DOHH2 (cell line): ENCODE results near the gene CNTN5.

Source experiments
- EZH2phosphoT487 ChIP-seq: fragments of 200-600 bp; sonication (generic); IDR thresholded peaks from 2 replicates; pipeline ENCODE4 v1.6.1; 2017; ENCODE audit warnings: borderline replicate concordance, mild to moderate bottlenecking, antibody characterized with exemption, low read length, moderate library complexity, mixed read lengths
- TF ChIP-seq, protein P1 (sequence below): fragments of 200-600 bp; sonication (generic); IDR thresholded peaks from one replicate; pipeline ENCODE4 v1.5.1; 2014; ENCODE audit warnings: antibody characterized with exemption, mild to moderate bottlenecking, low read depth, low read length; ENCODE audit not compliant: poor library complexity, severe bottlenecking

- TF ChIP-seq, protein P1, sequence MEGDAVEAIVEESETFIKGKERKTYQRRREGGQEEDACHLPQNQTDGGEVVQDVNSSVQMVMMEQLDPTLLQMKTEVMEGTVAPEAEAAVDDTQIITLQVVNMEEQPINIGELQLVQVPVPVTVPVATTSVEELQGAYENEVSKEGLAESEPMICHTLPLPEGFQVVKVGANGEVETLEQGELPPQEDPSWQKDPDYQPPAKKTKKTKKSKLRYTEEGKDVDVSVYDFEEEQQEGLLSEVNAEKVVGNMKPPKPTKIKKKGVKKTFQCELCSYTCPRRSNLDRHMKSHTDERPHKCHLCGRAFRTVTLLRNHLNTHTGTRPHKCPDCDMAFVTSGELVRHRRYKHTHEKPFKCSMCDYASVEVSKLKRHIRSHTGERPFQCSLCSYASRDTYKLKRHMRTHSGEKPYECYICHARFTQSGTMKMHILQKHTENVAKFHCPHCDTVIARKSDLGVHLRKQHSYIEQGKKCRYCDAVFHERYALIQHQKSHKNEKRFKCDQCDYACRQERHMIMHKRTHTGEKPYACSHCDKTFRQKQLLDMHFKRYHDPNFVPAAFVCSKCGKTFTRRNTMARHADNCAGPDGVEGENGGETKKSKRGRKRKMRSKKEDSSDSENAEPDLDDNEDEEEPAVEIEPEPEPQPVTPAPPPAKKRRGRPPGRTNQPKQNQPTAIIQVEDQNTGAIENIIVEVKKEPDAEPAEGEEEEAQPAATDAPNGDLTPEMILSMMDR: no peak
- TF ChIP-seq EZH2phosphoT487: no peak
Measured at GRCh38 chr11:99585606-99586005, 564.9 kb downstream of the CNTN5 start.
